DND-41 (cell line): ENCODE measurements around the gene CWF19L1.

Experiments
- EZH2 ChIP-seq: IDR thresholded peaks from 3 replicates; pipeline ENCODE4 v1.6.1; 2012; ENCODE audit warnings: borderline replicate concordance, low read depth, mild to moderate bottlenecking, moderate library complexity, low read length, inconsistent platforms; ENCODE audit not compliant: severe bottlenecking
- TF ChIP-seq, protein P1 (sequence below): IDR thresholded peaks from 2 replicates; pipeline ENCODE4 v1.5.1; 2012; ENCODE audit warnings: borderline replicate concordance, low read length, moderate library complexity, mild to moderate bottlenecking; ENCODE audit not compliant: poor library complexity, severe bottlenecking; ENCODE audit errors: extremely low read depth

GRCh38 chr10:100183481-100183880 lies 84.0 kb downstream of the CWF19L1 start:
- TF ChIP-seq, protein P1, sequence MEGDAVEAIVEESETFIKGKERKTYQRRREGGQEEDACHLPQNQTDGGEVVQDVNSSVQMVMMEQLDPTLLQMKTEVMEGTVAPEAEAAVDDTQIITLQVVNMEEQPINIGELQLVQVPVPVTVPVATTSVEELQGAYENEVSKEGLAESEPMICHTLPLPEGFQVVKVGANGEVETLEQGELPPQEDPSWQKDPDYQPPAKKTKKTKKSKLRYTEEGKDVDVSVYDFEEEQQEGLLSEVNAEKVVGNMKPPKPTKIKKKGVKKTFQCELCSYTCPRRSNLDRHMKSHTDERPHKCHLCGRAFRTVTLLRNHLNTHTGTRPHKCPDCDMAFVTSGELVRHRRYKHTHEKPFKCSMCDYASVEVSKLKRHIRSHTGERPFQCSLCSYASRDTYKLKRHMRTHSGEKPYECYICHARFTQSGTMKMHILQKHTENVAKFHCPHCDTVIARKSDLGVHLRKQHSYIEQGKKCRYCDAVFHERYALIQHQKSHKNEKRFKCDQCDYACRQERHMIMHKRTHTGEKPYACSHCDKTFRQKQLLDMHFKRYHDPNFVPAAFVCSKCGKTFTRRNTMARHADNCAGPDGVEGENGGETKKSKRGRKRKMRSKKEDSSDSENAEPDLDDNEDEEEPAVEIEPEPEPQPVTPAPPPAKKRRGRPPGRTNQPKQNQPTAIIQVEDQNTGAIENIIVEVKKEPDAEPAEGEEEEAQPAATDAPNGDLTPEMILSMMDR = no peak
- no peak for TF ChIP-seq EZH2
